ENCODE results near the gene CCDC69.

Gene CCDC69

DNA sequence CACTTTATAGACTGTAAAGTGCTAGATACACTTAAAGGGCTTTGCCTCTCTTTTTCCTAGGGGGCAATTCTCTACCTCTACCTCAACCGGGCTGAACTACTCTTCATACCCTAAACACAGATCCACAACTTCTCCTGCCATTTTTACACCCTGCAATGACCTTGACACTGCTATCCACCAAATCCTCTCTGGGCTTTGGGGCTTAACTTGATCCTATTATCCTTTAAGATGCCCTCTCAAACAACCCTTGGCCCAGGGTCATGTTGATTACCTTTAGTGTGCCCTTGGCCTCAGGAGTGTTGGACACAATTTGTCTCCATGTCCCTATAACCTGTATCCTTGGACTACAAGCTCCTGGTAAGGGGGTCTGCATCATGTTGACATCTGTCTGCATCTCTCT, 85.8 kb downstream of the CCDC69 start:
- DNase-seq: no peak

- DNase-seq: no peak
These were observed 86.6 kb downstream of the CCDC69 start for GRCh38 chr5:151137067-151137825.

- no peak for DNase-seq
These were observed 89.7 kb downstream of the CCDC69 start for GRCh38 chr5:151134228-151134627.

- no peak for DNase-seq
These were observed 90.9 kb downstream of the CCDC69 start for GRCh38 chr5:151132963-151133362.
